Kidney epithelial cell (primary cell): ENCODE results near the gene ATP13A1. TPM values are rescaled to one million over a fixed set of nuclear protein-coding genes. Genes with fewer than 3 reads are reported as not detected.

ENCODE experiments used
- DNase-seq: peaks from one replicate; pipeline ENCODE4 v3.0.0-alpha.2; 2010; ENCODE audit warnings: low read depth
- H3K27me3 ChIP-seq: 2 replicates; pipeline ENCODE4 v1.6.0; 2011; ENCODE audit warnings: low read length; ENCODE audit not compliant: control insufficient read depth, insufficient read depth
- H3K36me3 ChIP-seq: 2 replicates; pipeline ENCODE4 v1.5.1; 2011; ENCODE audit warnings: low read length; ENCODE audit not compliant: control insufficient read depth, insufficient read depth
- H3K4me3 ChIP-seq: 2 replicates; pipeline ENCODE4 v1.5.1; 2011; ENCODE audit warnings: low read depth, mild to moderate bottlenecking, control low read depth, low read length
- total RNA-seq: library from RNA; depleted of rRNA; stranded (reverse); fragments of >200 nt; gene quantifications from 2 replicates; pipeline ENCODE4 v1.2.3, GENCODE V29; 2015
- TF ChIP-seq, protein P1 (sequence below): IDR thresholded peaks from 2 replicates; pipeline ENCODE4 v1.5.1; 2011; ENCODE audit warnings: mild to moderate bottlenecking, moderate library complexity, low read length, control low read depth, inconsistent platforms; ENCODE audit not compliant: insufficient read depth, poor library complexity, severe bottlenecking

The ATP13A1 gene
- total RNA-seq, 1 donor from 2014 or later, result 76.9 TPM

DNA sequence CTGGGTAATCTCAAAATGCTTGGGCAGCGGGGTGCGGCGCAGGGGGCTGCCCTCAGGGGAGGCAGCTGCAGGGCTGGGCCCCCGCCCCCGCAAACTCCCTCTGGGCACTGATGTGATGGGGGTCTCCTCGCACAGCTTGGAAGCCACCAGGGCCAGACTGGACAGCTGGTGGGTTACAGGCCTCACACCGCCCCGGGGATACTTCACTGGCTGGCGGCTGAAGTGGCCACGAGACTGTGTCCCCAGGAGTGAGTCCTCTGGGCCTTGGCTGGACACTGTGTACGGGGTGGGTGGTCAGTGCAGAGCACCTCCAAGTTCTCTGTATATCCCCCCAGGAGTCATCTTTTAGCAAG is 33.4 kb downstream of the ATP13A1 start:
- H3K27me3 ChIP-seq, result no peaks in the 10 kb centered on the region
- no peak for DNase-seq
- TF ChIP-seq, protein P1, sequence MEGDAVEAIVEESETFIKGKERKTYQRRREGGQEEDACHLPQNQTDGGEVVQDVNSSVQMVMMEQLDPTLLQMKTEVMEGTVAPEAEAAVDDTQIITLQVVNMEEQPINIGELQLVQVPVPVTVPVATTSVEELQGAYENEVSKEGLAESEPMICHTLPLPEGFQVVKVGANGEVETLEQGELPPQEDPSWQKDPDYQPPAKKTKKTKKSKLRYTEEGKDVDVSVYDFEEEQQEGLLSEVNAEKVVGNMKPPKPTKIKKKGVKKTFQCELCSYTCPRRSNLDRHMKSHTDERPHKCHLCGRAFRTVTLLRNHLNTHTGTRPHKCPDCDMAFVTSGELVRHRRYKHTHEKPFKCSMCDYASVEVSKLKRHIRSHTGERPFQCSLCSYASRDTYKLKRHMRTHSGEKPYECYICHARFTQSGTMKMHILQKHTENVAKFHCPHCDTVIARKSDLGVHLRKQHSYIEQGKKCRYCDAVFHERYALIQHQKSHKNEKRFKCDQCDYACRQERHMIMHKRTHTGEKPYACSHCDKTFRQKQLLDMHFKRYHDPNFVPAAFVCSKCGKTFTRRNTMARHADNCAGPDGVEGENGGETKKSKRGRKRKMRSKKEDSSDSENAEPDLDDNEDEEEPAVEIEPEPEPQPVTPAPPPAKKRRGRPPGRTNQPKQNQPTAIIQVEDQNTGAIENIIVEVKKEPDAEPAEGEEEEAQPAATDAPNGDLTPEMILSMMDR, result no peak
- H3K36me3 ChIP-seq, result no peaks in the 10 kb centered on the region
- H3K4me3 ChIP-seq, result no peak overlapping the region

DNA sequence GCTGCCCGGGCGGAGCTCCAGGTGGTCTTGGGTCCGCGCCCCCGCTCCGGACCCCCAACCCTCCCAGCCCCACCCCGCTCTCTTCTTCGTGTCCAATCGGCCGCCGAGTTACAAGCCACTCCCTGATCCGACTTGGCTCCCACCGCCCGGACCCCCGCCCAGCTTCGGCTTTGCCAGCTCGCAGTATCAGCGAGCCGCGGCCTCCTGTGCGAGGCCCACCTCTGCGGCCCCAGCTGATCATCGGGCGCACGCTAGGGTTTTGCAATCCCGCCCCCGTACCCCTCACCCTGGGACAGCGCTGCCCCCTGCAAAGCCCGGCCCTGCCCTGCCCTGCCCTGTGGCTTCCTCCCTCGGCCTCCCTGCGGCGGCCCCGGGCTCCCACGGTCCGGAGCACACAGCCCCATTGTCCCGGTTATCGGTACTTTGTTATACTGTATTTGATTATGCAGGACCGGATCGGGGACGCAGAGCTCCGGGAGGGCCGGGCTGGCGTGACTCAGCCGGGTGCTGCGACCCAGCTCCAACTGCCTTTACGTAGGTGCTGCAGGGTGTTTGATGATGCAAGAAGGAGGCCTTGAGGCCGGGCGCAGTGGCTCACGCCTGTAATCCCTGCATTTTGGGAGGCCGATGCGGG is 34.9 kb downstream of the ATP13A1 start:
- H3K27me3 ChIP-seq, result no peaks in the 10 kb centered on the region
- DNase-seq, result no peak
- TF ChIP-seq, protein P1, result no peak
- peak overlapping the region; percentile 55 for H3K4me3 ChIP-seq
- no peaks in the 10 kb centered on the region for H3K36me3 ChIP-seq

DNA sequence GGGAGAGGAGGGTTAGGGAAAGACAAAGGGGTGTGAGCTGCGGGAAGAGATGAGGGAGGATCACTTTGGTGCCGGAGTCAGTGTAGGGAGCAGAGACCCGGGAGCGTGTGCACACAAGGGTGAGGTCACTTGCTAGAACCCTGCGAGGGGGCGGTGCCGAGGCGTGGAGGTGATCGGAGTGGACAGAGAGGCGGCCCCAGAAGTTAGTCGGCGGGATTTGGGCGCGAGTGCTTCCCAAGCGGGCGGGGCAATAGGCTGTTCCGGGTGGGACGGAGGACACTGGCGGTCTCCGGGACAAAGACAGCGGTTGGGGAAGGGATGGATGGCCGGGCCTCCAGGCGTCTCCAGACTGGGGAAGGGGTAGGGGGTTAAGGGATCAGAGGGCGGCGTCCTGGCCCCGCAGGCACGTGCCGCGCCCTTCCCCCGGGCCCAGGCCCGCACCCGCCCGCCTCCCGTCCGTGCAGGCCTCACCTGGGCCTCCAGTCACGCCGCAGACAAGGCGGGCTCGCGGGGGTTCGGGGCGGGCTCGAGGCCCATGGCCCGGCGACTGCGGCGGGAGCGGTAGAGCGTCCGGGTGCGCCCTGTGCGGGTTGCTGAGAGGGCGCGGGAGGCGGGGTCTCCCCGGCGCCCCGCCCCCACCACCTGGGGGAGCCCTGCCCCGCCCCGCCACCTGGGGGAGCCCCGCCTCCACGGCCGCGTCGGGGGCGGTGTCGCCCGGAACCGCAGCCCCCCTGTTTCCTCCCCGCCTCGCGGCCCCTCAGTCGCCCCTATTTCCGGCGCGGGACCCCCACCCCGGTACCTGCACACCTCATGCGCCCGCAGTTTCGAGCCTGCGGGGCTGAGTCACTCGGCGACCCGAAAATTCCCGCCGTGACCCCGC is 35.6 kb downstream of the ATP13A1 start, which contains the start of gene LPAR2:
LPAR2 (minus strand) TSS at position 600 of the 880 bp plus-strand sequence. CDS start 945 bp downstream, outside the sequence.
- no peak for DNase-seq
- TF ChIP-seq, protein P1, result no peak
- H3K36me3 ChIP-seq, result no peaks in the 10 kb centered on the region
- H3K4me3 ChIP-seq, result peak within 1 kb of the TSS; percentile 55
- no peaks in the 10 kb centered on the region for H3K27me3 ChIP-seq

DNA sequence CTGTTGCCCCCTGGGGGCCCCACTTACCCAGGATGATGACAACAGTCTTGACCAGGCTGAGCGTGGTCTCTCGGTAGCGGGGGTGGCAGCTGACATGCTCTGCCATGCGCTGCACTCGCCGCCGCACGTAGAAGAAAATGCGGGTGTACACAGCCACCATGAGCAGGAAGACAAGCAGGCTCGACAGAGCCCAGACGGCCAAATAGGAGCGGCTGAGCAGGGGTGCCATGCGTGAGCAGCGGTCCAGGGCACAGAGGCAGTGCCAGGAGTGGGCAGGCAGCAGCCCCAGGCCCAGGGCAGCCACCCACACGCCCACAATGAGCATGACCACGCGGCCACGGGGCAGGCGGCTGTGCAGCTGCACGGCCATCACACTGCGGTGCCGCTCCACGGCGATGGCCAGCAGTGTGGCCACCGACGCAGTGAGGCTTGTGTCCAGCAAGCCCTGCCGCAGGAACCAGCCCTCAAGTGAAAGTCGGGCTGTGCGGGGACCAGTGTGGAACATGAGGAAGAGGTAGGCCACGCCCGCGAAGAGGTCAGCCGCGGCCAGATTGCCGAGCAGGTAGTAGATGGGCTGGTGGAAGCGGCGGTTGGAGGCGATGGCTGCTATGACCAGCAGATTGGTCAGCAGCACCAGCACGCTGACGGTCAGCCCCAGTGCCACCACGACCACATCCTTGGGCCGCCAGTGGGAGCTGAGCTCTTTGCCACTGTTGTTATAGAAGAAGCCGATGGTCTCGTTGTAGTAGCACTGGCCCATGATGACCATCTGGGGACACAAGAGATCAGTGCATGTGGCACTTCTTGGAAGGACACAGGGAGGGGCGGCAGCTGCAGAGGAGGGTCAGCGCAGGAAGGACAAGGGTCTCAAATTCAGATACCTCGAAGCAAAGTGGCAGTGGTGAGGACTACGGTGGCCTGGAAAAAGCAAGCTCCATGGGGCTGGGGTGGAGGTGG is 36.7 kb downstream of the ATP13A1 start:
- no peak for DNase-seq

DNA sequence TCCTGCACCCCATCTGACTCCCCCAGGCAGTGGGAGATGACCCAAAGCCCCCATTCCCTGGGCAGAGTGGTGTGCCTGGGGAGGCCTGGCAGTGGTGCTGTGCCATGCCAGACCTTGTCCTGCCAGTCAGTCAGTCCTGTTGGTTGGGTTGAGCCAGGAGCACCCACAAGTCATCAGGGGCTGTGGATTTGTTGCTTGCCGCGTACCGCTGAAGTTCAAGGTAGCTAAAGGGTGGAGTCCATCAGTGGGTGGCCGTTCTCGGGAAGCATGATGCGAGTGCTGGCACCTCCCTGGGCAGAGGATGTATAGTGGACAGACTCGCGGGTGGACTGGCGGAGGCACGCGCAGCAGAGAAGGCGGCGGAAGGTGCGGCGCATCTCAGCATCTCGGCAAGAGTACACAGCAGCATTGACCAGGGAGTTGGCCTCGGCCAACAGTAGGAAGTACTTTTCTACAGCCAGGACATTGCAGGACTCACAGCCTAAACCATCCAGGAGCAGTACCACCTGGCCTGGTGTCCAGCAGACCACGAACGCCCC is 39.4 kb downstream of the ATP13A1 start:
- TF ChIP-seq, protein P1, result no peak
- H3K36me3 ChIP-seq, result no peaks in the 10 kb centered on the region
- H3K4me3 ChIP-seq, result no peak overlapping the region
- H3K27me3 ChIP-seq, result no peaks in the 10 kb centered on the region
- DNase-seq, result no peak

More for the DNA sequence above, 36.7 kb downstream of the ATP13A1 start:
- Histone ChIP-seq H3K27me3 (no peaks in the 10 kb centered on the region), H3K4me3 (no peak overlapping the region), H3K36me3 (no peaks in the 10 kb centered on the region)
- TF ChIP-seq, protein P1, result no peak
